HG03575 (cell line): ENCODE data around the gene DOCK4.

Experiments
- ATAC-seq: cut with Tn5 transposase; IDR thresholded peaks from one replicate; pipeline ENCODE4 v1.9.1; 2021; ENCODE audit not compliant: unreplicated experiment, insufficient number of reproducible peaks, low FRiP score; ENCODE audit errors: extremely low read depth

The DOCK4 gene

DNA sequence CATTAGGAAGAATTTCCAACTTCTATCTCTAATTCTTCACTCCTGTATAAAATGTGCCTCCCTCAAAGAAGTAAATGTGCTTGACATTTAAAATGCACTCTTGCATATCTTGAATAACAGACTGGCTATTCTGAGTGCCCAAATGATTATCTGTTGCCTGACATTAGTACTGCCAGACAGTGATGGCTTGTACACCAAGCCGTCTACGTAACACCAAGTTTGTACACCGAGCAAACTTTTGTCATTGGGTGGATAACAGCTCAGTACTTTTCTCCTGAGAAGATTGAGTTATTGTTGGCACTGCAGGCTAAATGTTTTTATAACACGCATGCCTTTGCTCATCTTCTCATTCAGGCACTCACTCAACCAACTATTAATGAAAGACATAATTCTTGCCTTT lies 137.2 kb downstream of the DOCK4 start:
- ATAC-seq, result no peak

DNA sequence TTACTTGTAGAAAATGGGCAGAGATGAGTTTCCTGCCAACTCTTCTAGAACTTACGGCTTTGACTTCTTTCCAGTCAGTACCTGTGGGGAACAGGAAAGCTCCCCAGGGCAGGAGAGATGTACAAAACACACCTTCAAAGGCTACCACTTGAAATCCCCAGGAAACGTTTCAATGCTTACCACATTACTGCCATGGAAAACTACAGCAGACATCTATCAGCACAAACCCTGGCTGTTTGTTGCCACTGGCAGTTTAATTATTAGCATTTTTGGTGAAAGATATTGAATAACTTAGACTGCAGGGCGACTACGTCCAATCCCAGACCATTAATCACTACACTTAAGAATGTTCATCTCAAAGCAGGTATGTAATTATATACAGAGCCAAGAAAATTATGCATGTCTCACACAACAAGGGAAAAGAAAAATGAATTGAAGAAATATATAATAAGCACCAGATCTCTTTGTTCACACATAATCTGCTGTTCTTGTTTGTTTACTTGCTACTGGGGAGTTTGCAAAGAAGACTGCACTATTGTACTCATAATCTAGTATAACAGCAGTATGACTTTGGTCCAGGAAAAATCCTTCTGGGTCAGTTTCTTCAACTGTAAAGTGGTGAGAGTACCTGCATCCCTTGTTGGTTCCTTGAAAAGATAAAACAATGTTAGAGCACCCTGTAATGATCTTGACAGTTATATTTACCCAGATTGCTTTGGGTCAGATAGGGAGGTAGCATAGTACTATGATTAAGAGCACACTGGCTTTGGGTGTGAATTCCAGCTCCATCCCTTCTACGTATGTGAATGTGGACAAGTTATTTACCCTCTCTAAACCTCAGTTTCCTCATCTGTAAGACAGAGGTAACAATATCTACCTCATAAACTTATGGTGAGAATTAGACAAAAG lies 138.3 kb downstream of the DOCK4 start:
- ATAC-seq, result no peak

DNA sequence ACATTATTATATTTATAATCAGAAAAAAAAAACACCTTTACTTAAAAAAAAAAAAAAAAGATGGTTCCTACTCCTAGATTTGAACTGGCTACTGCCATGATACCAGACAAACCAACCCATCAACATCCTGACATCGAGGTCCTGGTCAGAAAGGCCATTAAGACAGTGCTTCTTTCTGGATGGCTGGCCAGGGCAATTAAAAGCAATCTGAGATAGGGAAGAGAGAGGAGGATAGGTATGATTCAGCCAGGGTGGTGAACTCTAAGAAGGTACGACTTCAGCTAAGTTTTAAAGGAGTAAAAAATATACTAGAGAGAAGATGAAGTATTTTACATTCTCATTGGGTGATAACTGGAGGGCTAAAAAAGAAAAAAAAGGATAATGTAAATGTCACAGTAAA lies 139.0 kb downstream of the DOCK4 start:
- no peak for ATAC-seq

DNA sequence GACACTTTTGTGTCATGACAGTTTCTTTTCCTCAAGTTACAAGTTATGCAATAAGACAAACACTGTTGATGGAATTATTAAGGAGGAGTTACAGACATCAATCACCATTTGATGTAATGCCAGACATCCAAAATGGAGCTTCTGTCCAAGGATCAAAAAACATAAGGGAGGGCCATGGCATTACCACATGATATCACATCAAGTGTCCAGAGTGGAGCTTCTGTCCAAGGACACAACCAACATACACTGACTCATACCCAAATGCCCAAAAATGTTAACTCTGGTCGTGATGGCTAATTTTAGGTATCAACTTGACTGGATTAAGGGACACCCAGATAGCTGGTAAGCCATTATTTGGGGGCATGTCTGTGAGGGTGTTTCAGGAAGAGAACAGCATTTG lies 140.4 kb downstream of the DOCK4 start:
- no peak for ATAC-seq

DNA sequence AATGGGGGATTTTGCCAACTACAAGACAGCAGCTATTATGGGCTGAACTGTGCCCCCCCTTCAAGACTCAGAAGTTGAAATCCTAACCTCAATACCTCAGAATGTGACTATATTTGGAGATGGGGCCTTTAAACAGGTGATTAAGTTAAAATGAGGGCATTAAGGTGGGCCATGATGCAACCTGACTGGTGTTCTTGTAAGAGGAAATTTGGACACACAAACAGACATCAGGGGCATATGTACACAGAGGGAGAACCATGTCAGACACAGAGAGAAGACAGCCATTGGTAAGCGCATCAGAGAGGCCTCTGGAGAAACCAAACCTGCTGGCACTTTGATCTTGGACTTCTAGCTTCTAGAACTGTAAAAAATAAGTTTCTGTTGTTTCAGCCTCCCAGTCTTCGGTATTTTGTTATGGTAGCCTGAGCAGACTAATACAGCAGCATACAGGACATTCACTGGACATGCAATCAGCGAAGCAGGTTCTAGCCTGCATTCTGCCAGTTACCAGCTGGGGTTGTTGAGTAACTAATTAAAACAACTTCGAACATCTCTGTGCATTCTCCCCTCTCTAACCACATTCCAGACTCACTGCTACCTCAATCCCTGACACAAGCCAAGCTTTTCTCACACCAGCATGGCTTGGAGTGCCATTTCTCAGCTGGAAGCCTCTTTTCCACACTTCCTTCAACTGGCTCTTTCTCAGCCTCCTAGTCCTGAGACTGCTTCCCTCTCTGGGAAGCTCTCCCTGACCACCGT lies 141.4 kb downstream of the DOCK4 start:
- ATAC-seq, result no peak

DNA sequence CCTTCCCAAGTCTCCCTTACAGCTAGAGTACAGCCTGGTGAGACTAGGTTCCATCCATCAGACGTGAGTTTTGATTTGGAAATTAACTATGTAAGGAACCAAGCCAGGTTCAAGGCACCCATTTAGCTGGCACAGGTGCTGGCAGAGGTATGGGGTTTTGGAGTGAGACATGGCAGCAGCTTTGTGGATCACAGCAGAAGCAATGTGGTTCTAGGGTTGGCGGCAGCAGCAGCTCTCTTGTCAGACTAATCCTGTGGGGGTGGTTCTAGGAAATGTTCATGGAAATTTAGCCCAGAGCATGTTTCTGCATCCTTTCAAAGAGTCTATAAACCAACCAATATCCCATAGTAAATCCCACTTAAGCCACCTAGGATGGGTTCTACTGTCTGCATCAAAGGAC lies 142.2 kb downstream of the DOCK4 start:
- no peak for ATAC-seq

DNA sequence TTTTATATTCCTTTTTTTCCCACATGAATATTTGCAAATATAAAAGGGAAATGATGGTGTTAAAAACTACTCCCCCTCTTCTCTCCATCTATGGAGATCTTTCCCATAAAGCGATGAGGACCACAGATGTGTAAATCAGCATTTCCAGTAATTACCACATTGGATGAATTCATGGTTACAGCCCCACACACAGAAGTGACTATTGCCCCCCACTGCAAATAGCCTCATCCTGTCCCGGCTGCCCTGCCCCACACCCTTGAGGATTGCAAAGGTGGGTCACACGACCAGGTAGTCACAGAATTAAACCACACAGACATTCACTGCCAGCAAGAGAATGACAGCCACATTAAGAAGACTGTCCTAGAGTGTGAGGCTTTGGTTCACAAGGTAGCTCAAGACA lies 145.1 kb downstream of the DOCK4 start:
- no peak for ATAC-seq

DNA sequence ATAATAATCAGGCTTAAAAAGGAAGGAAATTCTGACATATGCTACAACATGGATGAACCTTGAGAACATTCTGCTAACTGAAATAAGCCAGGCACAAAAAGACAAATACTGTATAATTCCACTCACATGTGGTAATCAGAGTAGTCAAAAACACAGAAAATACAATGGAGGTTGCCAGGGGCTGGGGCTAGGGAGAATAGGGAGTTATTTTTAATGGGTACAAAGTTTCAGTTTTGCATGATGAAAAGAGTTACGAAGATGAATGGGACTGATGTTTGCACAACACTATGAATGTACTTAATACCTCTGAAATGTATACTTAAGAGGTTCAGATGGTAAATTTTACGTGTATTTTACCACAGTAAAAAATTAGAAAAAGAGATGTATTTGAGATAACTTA lies 145.6 kb downstream of the DOCK4 start:
- no peak for ATAC-seq

DNA sequence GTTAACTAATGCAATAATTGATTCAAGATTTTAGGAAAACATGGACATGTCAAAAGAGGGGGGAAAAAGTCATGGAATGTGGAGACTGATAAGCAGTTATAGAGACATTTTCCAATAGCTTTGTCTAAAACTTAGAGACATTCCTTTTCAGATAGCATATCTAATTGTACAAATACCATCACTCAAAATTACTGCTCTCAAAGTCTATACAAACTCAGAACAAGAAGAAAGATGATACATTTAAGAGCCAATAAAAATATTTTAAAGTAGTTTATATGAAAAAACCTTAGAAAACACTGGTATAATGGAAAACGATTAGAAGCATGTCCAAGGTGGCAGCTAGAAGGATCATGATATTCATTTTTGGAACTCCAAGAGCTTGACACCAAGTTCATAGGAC lies 146.5 kb downstream of the DOCK4 start:
- no peak for ATAC-seq

DNA sequence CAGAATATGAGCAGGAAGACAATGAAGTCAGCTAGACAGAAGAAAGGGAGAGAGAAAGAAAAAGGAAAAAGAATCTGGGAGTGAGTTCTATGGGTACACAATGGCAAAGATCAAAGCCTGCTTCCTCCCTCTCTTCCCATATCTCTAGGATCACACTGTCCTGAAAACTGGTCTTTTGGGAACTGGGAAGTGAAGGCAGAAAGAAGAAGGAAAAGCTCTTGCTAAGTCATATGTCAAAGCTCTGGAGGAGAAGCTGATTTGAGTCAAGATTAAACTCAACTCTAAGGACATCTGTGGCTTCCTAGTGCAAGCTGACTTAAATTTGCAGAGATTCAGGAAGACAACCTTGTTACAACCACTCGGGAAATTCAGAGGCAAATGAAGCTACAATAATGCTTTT lies 147.5 kb downstream of the DOCK4 start:
- no peak for ATAC-seq

DNA sequence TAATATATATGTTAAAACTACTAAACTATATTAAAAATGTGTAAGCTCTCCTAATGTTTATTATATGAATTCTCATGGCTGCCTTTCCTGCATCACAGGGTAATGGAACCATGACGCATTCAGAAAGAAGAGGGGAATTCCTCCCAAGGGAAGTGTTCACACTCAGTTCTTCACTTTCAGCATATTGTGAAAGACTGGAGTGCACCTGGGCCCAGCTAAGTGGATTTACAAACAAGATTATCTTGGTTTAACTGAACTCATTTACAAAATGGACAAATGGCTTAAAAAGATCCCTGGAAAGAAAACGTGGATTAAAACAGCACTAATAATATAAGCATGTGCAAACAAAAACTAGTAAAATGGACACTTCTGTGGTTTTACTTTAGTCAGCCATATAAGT lies 149.8 kb downstream of the DOCK4 start:
- ATAC-seq, result no peak

DNA sequence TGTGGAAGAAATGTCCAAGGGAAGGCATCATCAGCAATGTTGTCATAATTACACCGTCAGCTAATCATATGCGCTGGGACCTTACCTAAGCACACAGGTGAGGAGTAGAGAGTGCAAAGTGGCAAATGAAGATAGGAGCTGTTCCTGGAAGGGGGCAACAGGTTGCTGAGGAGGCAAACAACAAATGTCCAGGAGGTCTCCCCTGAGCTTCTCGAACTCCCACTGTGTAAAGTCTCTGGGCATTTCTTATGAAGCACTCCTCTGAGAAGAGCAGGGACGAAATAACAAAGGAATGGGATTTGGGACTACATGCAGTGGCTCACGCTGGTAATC lies 152.5 kb downstream of the DOCK4 start:
- no peak for ATAC-seq

DNA sequence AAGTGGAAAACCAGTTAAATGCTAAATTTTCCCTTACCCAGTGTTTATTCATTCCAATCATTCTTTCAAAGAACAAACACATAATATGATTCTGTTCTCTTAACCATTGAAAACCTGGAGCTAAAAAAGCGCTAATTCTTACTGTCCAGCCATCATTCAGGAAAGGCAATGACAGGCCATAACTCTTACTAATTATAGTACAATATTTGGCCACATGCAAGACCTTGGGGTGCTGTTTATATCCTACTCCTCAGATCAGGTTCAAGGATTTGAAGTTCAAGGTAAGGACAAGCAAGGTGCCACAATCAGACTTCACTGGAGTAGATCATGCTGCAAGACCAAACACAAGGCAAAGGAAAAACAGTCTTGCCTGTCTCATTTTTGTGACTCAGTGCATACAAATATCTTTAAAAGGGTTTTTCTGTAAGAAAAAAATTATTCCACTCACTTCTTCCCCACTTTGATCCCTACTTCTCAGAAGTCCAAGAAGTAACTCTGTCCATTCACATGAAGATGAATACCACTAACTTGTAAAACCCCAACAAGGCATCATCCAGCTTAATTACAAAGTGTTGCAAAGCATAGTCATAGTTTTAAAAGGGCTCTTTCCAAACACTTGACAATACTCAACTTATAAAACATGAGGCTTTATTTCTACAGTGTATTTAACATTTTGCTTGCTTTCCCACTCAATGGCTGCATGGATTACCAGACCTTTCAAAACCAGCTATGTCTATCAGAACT lies 153.0 kb downstream of the DOCK4 start:
- no peak for ATAC-seq

DNA sequence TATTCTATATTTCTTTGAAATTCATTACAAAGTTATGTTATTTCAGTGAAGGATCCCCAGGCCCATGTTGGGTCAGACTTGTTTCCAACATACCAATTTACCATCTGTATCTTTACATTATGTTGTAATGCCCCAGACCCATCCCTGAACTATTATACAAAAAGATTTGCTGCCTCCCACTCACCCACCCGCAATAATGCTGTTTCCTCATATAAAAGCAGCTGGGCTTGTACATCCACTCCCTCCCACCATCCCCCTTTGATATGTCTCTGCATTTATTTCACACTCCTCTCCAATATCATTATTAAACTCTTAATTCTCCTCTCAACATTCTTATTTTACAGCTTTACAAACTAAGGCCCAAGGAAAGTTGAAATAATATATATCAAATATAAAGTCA lies 153.7 kb downstream of the DOCK4 start:
- ATAC-seq, result no peak

DNA sequence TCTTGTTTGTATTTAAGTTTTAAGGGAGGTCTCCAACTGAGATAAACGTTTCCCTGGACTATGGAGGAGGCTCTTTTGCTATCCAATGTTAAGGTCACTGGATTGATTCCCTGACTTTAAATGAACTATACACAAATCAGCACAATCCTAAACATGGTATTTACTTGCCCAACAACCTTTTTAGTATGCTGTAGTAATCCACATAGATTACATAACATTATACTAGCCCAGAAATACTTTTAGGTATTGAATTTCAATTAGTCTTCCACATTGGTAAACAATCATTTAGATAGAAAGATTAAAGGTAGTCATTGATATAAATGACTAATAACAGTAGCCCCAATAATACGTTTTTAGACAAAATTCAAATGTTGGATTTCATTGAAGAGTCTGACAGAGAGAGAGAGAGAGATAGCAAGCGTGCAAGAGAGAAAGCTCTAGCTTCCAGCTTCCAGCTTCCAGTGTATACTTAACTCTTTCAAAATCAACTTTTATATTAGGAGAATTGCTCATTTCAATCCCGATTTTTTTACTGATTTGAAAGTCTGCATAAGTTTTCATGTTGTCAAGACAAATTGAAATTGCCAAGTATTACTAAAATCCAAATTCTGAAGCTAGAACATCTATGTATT lies 155.8 kb downstream of the DOCK4 start:
- no peak for ATAC-seq

DNA sequence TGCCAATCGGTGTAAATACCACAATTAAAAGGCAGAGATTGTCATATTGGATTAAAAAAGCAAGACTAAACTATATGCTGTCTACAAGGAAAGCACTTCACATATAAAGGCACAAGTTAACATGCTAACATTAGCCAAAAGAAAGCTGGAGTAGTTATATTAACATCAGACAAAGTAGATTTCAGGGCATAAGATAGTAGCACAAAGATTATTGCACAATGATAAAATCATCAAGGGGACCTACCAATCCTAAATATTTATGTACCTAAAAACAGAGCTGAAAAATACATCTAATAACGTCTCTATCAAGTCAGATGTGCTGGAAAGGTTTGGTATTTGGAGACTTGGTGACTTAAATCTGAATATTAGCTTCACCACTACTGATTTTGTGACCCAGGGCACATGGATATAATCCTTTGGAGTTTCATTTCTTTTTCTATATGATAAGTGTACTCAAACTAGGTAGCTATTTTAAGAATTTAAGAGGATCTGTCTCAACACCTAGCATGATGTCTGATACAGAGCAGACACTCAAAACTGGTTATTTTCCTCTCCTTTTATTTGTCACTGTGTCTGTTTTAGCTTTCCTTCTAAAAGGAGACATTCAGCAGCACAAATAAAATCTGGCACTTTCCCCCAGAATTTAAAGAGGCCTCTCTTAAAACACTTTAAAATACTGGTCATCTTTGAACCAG lies 156.5 kb downstream of the DOCK4 start:
- ATAC-seq, result no peak

DNA sequence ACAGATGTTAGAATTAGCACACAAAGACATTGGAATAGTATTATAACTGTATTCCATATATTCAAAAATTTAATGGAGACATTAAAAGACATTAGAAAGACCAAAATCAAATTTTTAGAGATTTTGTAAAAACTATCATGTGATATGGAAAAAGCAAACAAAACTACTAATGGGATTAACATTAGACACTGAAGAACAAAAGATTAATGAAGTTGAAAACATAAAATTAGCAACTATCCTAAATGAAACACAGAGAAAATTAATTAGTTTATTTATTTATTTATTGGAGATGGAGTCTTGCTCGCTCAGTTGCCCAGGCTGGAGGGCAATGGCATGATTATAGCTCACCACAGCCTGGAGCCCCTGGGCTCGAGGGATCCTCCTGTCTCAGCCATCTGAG lies 158.8 kb downstream of the DOCK4 start:
- ATAC-seq, result no peak

DNA sequence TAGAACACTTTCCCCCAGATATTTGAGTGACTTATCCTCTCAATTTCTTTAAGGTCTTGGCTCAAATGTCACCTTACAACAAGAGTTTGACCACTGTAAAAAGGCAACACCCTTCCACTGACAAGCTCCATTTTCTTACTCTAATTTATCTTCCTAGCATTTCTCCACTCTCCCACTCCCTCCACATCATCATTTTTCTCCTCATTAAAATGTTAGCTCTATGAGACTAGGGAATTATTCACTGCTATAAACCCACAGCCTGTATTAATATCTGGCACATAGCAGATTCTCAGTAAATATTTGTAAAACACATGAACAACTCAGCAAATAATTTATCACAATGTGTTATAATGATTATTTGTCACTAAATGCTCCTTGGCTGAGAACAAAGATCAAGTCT lies 161.0 kb downstream of the DOCK4 start:
- no peak for ATAC-seq

DNA sequence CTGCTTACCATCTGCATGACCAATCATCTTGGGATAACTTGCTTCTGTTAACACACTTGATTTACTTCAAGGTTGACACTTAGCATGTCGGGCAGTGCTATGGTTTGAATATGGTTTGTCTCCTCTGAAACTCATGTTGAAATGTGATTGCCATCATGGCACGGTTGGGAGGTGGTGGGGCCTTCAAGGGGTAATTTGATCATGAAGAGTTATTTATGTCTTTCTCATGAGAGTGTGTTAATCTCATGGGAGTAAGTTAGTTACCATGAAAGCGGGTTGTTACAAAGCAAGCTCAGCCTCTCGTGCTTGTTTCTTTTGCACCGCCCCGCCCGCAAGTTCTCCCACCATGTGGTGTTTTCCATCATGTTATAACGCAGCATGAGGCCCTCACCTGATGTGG lies 163.6 kb downstream of the DOCK4 start:
- ATAC-seq, result no peak
